ENCODE measurements around the gene GABRG3. TPM values are rescaled to one million over a fixed set of nuclear protein-coding genes. Genes with fewer than 3 reads are reported as not detected.

GABRG3 gene
- total RNA-seq, 1 experiment from 2014 or later: not detected

- Histone ChIP-seq H3K36me3 (no peaks in the 10 kb centered on the region), H3K9me3 (replicated peaks) (no peaks in the 10 kb centered on the region; the same call in 1 of the 2 replicates), H3K27me3 (replicated peaks) (no peaks in the 10 kb centered on the region), H3K4me1 (replicated peaks) (no peaks in the 10 kb centered on the region), H3K27ac (no peak overlapping the region), H3K4me3 (no peak overlapping the region)
- DNase-seq (ENCODE audit: low read depth in 1 of 2, low spot score in 2 of 2): no peak
Observed at GRCh38 chr15:27433604-27434003, 462.6 kb downstream of the GABRG3 start.

DNA sequence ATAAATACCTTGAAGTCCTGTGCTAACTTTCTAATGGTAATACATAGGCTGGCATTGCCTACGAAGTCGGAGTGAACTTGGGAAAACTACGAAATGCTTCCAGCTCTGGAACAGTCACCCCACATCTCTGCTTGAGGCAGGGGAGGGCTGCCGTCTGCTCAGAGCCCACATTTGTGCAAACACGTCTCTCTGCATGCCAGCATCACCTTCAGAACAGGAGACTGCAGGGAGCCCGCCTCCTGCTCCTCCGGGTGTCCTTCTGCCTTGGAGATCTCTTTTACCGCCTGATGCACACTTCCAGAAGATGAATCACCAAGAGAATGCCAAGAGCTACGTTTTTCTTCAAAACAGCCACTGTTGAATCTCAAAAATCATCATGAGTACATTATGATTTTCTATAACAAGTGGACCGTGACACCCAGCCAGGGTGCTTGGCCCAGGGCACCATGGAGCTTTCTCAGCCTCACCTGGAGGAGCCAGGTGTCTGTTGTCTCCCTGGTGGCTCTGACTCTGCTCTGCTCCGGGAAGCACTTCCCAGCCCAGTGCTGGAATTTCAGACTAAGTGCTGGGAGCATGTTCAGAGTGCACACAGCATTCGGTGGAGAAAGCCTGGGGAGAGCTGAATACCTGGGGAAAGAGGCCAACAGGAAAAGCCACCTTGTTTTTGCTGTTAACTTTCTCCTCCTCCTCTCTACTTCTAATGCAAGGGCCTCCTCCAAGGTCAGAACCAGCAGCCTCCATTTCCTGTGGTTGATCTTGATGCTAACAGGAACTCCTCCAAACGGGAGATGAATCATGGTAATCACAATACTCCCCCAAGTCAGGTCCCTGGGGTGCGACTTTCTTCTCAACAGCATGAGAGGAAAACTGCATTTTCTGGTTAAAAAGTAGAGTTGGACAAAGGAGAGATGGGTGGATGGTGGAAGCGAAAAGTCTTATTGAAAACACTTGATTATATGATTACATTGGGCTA, 467.7 kb downstream of the GABRG3 start:
- H3K9me3 ChIP-seq (replicated peaks): no peaks in the 10 kb centered on the region; the same call in 1 of the 2 replicates
- H3K4me1 ChIP-seq (replicated peaks): no peaks in the 10 kb centered on the region
- no peak overlapping the region for H3K4me3 ChIP-seq
- no peaks in the 10 kb centered on the region for H3K27me3 ChIP-seq (replicated peaks)
- no peak overlapping the region for H3K27ac ChIP-seq
- H3K36me3 ChIP-seq: no peaks in the 10 kb centered on the region
- DNase-seq (ENCODE audit: low read depth in 1 of 2, low spot score in 2 of 2): no peak

DNA sequence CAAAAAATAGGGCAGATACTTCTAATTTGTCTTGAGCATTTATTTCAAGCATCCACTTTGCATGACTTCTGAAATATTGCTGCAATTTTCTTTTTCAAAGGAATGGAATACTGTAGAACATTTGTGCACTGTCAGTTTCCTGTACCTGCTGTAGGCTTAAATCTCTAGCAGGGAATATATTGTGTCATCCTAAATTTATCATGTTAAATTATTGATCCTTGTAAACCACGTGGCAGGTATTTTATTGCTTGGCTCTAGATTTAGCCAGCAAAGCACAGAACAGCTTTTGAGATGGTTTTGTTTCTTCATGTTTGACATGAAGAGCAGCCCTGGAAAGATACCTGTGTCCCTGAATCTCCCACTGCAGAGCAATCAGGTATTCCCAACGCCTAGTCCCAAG, 470.1 kb downstream of the GABRG3 start:
- Histone ChIP-seq H3K9me3 (replicated peaks) (no peaks in the 10 kb centered on the region; the same call in 1 of the 2 replicates), H3K4me3 (no peak overlapping the region), H3K4me1 (replicated peaks) (no peaks in the 10 kb centered on the region), H3K36me3 (no peaks in the 10 kb centered on the region), H3K27me3 (replicated peaks) (no peaks in the 10 kb centered on the region), H3K27ac (no peak overlapping the region)
- no peak for DNase-seq (ENCODE audit: low read depth in 1 of 2, low spot score in 2 of 2)

DNA sequence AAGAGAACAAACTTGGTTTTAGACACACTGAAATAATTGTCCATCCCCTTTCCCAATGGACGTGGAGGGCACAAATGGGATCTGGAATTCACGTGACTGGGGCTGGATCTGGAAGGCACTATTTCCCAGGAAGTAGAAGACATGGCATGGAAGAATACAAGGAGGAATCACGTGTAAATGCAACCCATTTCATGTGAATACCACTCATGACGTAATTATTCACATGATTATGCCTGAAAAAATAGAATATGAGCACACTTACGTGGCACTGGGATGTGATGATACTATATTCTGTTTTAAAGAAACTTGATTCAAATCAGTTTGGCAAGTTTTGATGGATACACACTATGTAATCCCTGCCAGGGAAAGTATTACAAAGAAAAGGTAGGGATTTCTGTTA, 477.3 kb downstream of the GABRG3 start:
- no peaks in the 10 kb centered on the region for H3K4me1 ChIP-seq (replicated peaks)

GRCh38 chr15:27448986-27449385, 478.0 kb downstream of the GABRG3 start:
- H3K4me3 ChIP-seq: no peak overlapping the region
- no peaks in the 10 kb centered on the region for H3K36me3 ChIP-seq
- H3K27me3 ChIP-seq (replicated peaks): no peaks in the 10 kb centered on the region
- H3K4me1 ChIP-seq (replicated peaks): peaks cover 4% of the 10 kb centered on the region
- peaks cover 3% of the 10 kb centered on the region; the same call in 1 of the 2 replicates for H3K9me3 ChIP-seq (replicated peaks)
- no peak overlapping the region for H3K27ac ChIP-seq
- no peak for DNase-seq (ENCODE audit: low read depth in 1 of 2, low spot score in 2 of 2)

More for the DNA sequence above, 477.3 kb downstream of the GABRG3 start:
- DNase-seq (ENCODE audit: low read depth in 1 of 2, low spot score in 2 of 2): no peak
- Histone ChIP-seq H3K9me3 (replicated peaks) (peaks cover 3% of the 10 kb centered on the region; the same call in 1 of the 2 replicates), H3K4me3 (no peak overlapping the region), H3K27ac (no peak overlapping the region), H3K27me3 (replicated peaks) (no peaks in the 10 kb centered on the region), H3K36me3 (no peaks in the 10 kb centered on the region)

GRCh38 chr15:27449941-27450340, 479.0 kb downstream of the GABRG3 start:
- Histone ChIP-seq H3K27ac (no peak overlapping the region), H3K4me1 (replicated peaks) (peaks cover 11% of the 10 kb centered on the region), H3K36me3 (no peaks in the 10 kb centered on the region), H3K4me3 (no peak overlapping the region), H3K27me3 (replicated peaks) (no peaks in the 10 kb centered on the region), H3K9me3 (replicated peaks) (peaks cover 3% of the 10 kb centered on the region; the same call in 1 of the 2 replicates)
- DNase-seq (ENCODE audit: low read depth in 1 of 2, low spot score in 2 of 2): no peak

DNA sequence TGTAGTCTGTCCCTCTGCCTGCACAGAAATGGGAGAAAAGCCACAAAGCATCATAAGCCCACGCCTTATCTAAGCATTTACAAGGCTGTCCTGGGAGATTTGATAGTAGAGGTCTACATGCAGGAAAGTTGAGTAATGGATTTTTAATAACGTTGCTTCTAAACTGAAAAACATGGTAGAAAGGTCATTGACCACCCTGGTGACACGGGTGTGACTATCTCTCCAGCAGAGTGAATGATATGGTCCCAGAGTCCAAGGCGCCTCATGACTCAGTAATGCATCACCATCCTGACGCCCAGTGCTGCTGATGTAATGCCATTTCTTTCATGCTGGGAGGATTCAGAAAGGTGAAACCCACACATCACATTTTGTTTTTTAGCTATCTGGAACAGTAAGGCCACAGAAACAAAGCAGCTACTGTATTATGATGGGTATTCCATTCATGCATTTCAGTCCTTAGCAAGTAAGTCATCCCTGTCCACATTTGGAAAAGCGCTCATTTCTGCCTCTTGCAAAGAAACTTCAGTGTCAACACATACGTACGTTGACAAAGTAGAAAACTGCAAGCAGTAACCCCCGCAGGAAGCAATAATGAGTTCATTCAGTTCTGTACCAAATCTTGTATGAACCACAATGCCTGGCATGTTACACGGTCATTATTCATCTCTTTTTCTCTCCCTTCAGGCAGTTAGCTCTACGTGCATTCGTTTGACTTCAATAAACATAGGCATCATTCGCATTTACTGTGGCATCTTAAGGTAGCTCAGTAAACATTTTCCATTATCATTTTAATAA, 483.5 kb downstream of the GABRG3 start:
- Histone ChIP-seq H3K4me3 (no peak overlapping the region), H3K4me1 (replicated peaks) (peaks cover 13% of the 10 kb centered on the region), H3K27me3 (replicated peaks) (no peaks in the 10 kb centered on the region), H3K27ac (peak overlapping the region; percentile 46), H3K9me3 (replicated peaks) (peaks cover 3% of the 10 kb centered on the region; the same call in 1 of the 2 replicates), H3K36me3 (no peaks in the 10 kb centered on the region)
- peak; percentile 56 to 58 for DNase-seq (ENCODE audit: low read depth in 1 of 2, low spot score in 2 of 2)

DNA sequence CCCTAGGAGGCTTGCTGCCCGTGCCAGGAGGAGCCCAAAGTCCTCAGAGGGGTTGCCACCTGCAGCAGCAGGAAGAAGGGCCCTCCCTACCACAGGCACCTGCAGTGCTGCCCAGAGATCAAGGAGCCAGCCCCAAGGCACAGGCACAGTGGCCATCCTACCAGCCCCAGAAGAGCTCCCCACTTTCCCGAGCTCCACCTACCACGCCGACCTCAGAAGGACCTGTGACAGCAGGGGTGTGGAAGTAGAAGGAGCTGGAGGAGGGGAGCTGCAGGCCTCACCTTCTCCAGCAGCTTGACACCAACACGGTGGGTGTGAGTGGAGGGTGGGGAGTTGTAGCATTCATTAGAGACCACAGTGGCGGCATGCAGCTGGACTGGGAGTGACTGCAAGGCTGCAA, 485.8 kb downstream of the GABRG3 start:
- no peak overlapping the region for H3K4me3 ChIP-seq
- H3K27me3 ChIP-seq (replicated peaks): no peaks in the 10 kb centered on the region
- no peaks in the 10 kb centered on the region for H3K36me3 ChIP-seq
- DNase-seq (ENCODE audit: low read depth in 1 of 2, low spot score in 2 of 2): no peak
- H3K4me1 ChIP-seq (replicated peaks): peaks cover 13% of the 10 kb centered on the region
- H3K27ac ChIP-seq: no peak overlapping the region
- 0 out of 2 replicates have a peak, but pooled peaks cover 2% of the 10 kb centered on the region for H3K9me3 ChIP-seq (replicated peaks)

- Histone ChIP-seq H3K4me3 (no peak overlapping the region), H3K27me3 (replicated peaks) (no peaks in the 10 kb centered on the region), H3K27ac (no peak overlapping the region), H3K9me3 (replicated peaks) (0 out of 2 replicates have a peak, but pooled peaks cover 2% of the 10 kb centered on the region), H3K4me1 (replicated peaks) (peaks cover 13% of the 10 kb centered on the region), H3K36me3 (no peaks in the 10 kb centered on the region)
- no peak for DNase-seq (ENCODE audit: low read depth in 1 of 2, low spot score in 2 of 2)
Observed at GRCh38 chr15:27457766-27458165, 486.8 kb downstream of the GABRG3 start.

DNA sequence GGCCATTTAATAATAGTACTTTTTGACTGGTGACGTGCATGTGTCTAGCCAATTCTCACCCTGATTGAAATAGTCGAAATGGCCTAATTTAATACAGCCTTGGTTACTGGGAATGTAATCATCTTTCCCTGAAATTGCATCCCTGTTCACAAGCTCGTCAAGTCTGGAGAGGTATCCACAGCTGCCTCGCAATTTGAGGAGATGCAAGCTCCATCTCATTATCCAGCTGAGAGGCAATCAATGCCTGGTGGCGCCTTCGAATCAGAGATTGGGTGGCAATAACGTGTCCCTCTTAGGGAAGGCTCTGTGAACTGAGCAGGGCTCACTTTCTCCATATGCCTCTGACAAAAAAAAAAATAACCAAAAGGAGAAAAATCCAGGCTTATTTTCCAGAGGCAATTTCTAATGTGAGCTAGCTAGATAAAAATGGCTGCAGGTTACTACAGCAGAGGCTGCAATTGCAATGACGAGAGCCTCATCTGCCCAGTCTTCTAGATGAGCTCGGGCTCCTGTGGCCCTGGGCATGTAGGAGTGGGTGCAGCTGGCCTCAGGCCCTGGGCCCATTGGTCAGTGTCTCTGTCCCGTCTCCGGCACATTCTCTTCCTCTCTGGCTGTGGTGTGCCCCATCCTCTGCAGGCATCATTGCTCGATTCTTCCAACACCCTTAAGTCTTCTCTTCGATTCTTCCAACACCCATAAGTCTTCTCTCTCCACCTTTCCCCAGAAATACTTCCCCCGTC, 487.5 kb downstream of the GABRG3 start:
- no peaks in the 10 kb centered on the region for H3K27me3 ChIP-seq (replicated peaks)
- H3K27ac ChIP-seq: no peak overlapping the region
- no peak overlapping the region for H3K4me3 ChIP-seq
- 0 out of 2 replicates have a peak, but pooled peaks cover 2% of the 10 kb centered on the region for H3K9me3 ChIP-seq (replicated peaks)
- H3K36me3 ChIP-seq: no peaks in the 10 kb centered on the region
- peaks cover 13% of the 10 kb centered on the region for H3K4me1 ChIP-seq (replicated peaks)
- no peak for DNase-seq (ENCODE audit: low read depth in 1 of 2, low spot score in 2 of 2)

DNA sequence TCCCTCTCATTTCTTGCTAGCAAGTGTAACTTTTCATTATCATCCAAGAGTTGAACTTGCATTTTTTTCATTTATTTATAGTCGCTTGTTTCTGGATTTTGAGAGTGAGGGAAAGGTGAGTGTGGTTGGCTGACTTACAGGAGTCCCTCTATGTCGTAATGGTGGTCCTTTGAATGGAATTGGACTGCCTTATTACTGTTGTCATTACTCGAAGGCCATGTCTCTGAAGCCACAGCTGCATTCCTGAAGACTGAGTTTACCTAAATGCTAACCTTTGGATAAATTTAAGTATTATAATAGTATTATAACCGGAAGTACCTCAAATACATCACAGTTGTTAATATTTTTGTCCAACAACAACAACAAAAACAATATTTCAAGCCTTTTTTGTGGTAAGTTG, 488.9 kb downstream of the GABRG3 start:
- no peak for DNase-seq (ENCODE audit: low read depth in 1 of 2, low spot score in 2 of 2)
- no peaks in the 10 kb centered on the region for H3K27me3 ChIP-seq (replicated peaks)
- 0 out of 2 replicates have a peak, but pooled peaks cover 2% of the 10 kb centered on the region for H3K9me3 ChIP-seq (replicated peaks)
- H3K27ac ChIP-seq: no peak overlapping the region
- H3K4me1 ChIP-seq (replicated peaks): peaks cover 4% of the 10 kb centered on the region
- no peaks in the 10 kb centered on the region for H3K36me3 ChIP-seq
- H3K4me3 ChIP-seq: no peak overlapping the region

- H3K36me3 ChIP-seq: no peaks in the 10 kb centered on the region
- peaks cover 14% of the 10 kb centered on the region for H3K4me1 ChIP-seq (replicated peaks)
- DNase-seq (ENCODE audit: low read depth in 1 of 2, low spot score in 2 of 2): no peak
- H3K4me3 ChIP-seq: no peak overlapping the region
- H3K27me3 ChIP-seq (replicated peaks): no peaks in the 10 kb centered on the region
- no peak overlapping the region for H3K27ac ChIP-seq
- H3K9me3 ChIP-seq (replicated peaks): 0 out of 2 replicates have a peak, but pooled peaks cover 2% of the 10 kb centered on the region
Observed at GRCh38 chr15:27461181-27461580, 490.2 kb downstream of the GABRG3 start.

DNA sequence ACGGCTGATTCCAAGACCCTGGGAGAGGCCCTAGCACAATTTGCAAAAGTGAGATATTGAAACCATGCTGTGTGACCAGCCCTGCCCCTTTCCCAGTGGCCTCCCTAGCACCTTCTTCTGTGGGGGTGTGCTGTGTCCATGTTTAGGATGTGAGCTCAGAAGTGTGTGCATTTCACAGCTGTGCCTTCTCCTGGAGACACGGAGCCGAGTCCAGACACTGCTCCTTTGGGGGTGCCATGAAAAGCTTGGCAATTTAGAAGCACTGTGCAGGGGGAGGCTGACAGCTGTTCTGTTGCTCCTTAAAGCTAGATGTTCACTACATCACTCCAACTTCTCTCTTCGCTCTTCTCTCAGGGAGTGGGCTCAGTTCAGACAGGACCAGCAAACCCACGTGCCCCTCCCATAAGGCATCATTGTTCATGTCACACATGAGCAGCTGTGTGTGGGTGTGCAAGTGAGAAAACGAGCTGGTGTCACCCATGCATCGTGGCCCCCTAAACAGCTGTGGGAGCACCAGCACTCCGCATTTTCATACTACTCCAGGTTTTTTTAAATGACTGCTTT, 492.6 kb downstream of the GABRG3 start:
- Histone ChIP-seq H3K9me3 (replicated peaks) (0 out of 2 replicates have a peak, but pooled peaks cover 2% of the 10 kb centered on the region), H3K4me1 (replicated peaks) (peaks cover 32% of the 10 kb centered on the region), H3K27me3 (replicated peaks) (no peaks in the 10 kb centered on the region), H3K4me3 (no peak overlapping the region), H3K36me3 (no peaks in the 10 kb centered on the region), H3K27ac (no peak overlapping the region)
- DNase-seq (ENCODE audit: low read depth in 1 of 2, low spot score in 2 of 2): no peak

Measured in SJSA1 (cell line).